Endothelial cell of umbilical vein (primary cell): ENCODE data around the gene ANXA9.

ENCODE experiments used
- EZH2 ChIP-seq: IDR thresholded peaks from 2 replicates; pipeline ENCODE4 v1.6.1; 2012; ENCODE audit warnings: borderline replicate concordance, low read depth, mild to moderate bottlenecking, moderate library complexity, low read length, inconsistent platforms; ENCODE audit not compliant: severe bottlenecking
- FOS ChIP-seq: IDR thresholded peaks from 2 replicates; pipeline ENCODE4 v1.6.1; 2011; ENCODE audit warnings: mild to moderate bottlenecking, low read length, moderate library complexity, borderline replicate concordance; ENCODE audit not compliant: insufficient read depth
- MYC ChIP-seq: IDR thresholded peaks from one replicate; pipeline ENCODE4 v1.6.1; 2011; ENCODE audit warnings: mild to moderate bottlenecking, low read depth, low read length
- POLR2A ChIP-seq: IDR thresholded peaks from 2 replicates; pipeline ENCODE4 v1.6.1; 2012; ENCODE audit warnings: low read depth, mild to moderate bottlenecking, control low read depth, low read length
- POLR2AphosphoS5 ChIP-seq: IDR thresholded peaks from 2 replicates; pipeline ENCODE4 v1.6.1; 2012; ENCODE audit warnings: low read depth, mild to moderate bottlenecking, control low read depth, low read length, moderate library complexity; ENCODE audit not compliant: insufficient read depth
- TF ChIP-seq, protein P1 (sequence below), 2 donors: IDR thresholded peaks; 1 replicate in 1 of 2; 2 replicates in 1 of 2; pipeline ENCODE4 v1.5.1; 2011; ENCODE audit warnings: low read length in 2 of 2, mild to moderate bottlenecking in 2 of 2, moderate library complexity in 2 of 2, control low read depth in 1 of 2, inconsistent platforms in 1 of 2, low read depth in 1 of 2; ENCODE audit not compliant: insufficient read depth in 1 of 2; ENCODE audit errors: extremely low read depth in 1 of 2

DNA sequence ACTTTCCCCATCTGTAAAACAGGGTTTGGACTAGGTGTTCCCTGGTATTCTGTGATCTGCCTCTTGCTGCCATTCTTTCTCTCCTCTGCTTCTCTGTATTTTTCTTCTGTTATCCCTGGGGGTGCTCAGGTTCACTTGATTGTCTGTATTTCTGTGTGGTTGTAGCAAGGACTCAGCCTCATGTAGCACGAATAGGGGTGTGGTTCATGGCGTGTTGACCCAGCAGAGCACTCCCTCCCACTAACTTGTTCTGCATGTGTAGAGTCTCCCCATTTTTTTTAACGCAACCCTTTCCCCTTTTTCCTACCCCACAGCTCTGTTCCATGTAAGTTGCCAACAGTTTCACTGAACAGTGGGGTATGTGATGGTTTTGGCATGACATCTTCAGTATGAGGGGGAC, 53.1 kb downstream of the ANXA9 start:
- TF ChIP-seq MYC (no peak), EZH2 (no peak), POLR2AphosphoS5 (no peak), POLR2A (no peak), FOS (no peak)
- TF ChIP-seq, protein P1, sequence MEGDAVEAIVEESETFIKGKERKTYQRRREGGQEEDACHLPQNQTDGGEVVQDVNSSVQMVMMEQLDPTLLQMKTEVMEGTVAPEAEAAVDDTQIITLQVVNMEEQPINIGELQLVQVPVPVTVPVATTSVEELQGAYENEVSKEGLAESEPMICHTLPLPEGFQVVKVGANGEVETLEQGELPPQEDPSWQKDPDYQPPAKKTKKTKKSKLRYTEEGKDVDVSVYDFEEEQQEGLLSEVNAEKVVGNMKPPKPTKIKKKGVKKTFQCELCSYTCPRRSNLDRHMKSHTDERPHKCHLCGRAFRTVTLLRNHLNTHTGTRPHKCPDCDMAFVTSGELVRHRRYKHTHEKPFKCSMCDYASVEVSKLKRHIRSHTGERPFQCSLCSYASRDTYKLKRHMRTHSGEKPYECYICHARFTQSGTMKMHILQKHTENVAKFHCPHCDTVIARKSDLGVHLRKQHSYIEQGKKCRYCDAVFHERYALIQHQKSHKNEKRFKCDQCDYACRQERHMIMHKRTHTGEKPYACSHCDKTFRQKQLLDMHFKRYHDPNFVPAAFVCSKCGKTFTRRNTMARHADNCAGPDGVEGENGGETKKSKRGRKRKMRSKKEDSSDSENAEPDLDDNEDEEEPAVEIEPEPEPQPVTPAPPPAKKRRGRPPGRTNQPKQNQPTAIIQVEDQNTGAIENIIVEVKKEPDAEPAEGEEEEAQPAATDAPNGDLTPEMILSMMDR (IDR thresholded peaks at IDR 0.05; ENCODE audit: extremely low read depth in 1 of 2, insufficient read depth in 1 of 2, low read depth in 1 of 2, low read length in 2 of 2), result no peak
